GM12878 (cell line): Measurements from ENCODE around the gene CEP250.

Experiments
- CHD1 ChIP-seq: IDR thresholded peaks from 2 replicates; pipeline ENCODE4 v1.6.1; 2012; ENCODE audit warnings: low read depth, low read length, improper control_type of control experiment
- NFYB ChIP-seq: IDR thresholded peaks from 2 replicates; pipeline ENCODE4 v1.6.1; 2011; ENCODE audit warnings: low read depth, mild to moderate bottlenecking, low read length, improper control_type of control experiment, moderate library complexity; ENCODE audit not compliant: insufficient read depth
- POLR2AphosphoS5 ChIP-seq: IDR thresholded peaks from 2 replicates; pipeline ENCODE4 v1.6.1; 2011; ENCODE audit warnings: mild to moderate bottlenecking, low read length, inconsistent platforms

GRCh38 chr20:35558451-35558850 is 103.1 kb downstream of the CEP250 start:
- TF ChIP-seq CHD1: no peak
- no peak for TF ChIP-seq NFYB
- TF ChIP-seq POLR2AphosphoS5: no peak
